ENCODE measurements around the gene MORN3. TPM values are rescaled to one million over a fixed set of nuclear protein-coding genes. Genes with fewer than 3 reads are reported as not detected.
"Not testable (repeated sequence)": the region's sequence is repeated elsewhere in the genome, so short reads cannot be mapped to it uniquely, and the experiment has no call there.

The MORN3 gene
- total RNA-seq, 1 donor: not detected

- peak within 1 kb of the TSS; percentile 94 for H3K4me3 ChIP-seq (ENCODE audit: low read depth, low read length)
- DNase-seq (ENCODE audit: low read depth): peak; percentile 82
- TF ChIP-seq, protein P1, sequence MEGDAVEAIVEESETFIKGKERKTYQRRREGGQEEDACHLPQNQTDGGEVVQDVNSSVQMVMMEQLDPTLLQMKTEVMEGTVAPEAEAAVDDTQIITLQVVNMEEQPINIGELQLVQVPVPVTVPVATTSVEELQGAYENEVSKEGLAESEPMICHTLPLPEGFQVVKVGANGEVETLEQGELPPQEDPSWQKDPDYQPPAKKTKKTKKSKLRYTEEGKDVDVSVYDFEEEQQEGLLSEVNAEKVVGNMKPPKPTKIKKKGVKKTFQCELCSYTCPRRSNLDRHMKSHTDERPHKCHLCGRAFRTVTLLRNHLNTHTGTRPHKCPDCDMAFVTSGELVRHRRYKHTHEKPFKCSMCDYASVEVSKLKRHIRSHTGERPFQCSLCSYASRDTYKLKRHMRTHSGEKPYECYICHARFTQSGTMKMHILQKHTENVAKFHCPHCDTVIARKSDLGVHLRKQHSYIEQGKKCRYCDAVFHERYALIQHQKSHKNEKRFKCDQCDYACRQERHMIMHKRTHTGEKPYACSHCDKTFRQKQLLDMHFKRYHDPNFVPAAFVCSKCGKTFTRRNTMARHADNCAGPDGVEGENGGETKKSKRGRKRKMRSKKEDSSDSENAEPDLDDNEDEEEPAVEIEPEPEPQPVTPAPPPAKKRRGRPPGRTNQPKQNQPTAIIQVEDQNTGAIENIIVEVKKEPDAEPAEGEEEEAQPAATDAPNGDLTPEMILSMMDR (IDR thresholded peaks at IDR 0.05; ENCODE audit: insufficient read depth, low read depth, low read length): no peak
Observed at GRCh38 chr12:121712461-121713256, 43.2 kb upstream of the MORN3 start, which contains the start of gene TMEM120B. TSS of gene TMEM120B (plus strand) at chr12:121712752. CDS start at chr12:121712896, 144 bp downstream.

DNA sequence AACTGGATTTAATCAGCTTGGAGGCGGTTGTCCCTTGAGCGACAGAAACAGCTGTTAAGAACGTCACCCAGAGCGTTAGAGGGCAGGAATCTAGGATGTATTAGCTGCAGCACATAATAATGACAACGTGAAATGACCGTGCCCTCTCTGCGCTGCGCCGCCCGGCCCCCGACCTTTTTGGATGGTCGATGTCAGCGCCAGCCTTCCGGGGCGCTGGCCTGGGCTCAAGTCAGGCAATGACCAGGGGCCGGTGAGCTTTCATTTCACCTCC is 42.7 kb upstream of the MORN3 start:
- DNase-seq (ENCODE audit: low read depth): peak; percentile 46
- peak overlapping the region; percentile 86 for H3K4me3 ChIP-seq (ENCODE audit: low read depth, low read length)
- TF ChIP-seq, protein P1 (IDR thresholded peaks at IDR 0.05; ENCODE audit: insufficient read depth, low read depth, low read length): no peak

- TF ChIP-seq, protein P1 (IDR thresholded peaks at IDR 0.05; ENCODE audit: insufficient read depth, low read depth, low read length): no peak
- H3K4me3 ChIP-seq (ENCODE audit: low read depth, low read length): peak overlapping the region; percentile 86
- peak; percentile 41 for DNase-seq (ENCODE audit: low read depth)
Observed at GRCh38 chr12:121711361-121712189, 42.1 kb upstream of the MORN3 start.

- peak; percentile 69 for DNase-seq (ENCODE audit: low read depth)
- TF ChIP-seq, protein P1 (IDR thresholded peaks at IDR 0.05; ENCODE audit: insufficient read depth, low read depth, low read length): no peak
- no peak overlapping the region for H3K4me3 ChIP-seq (ENCODE audit: low read depth, low read length)
Observed at GRCh38 chr12:121709478-121709961, 40.1 kb upstream of the MORN3 start.

DNA sequence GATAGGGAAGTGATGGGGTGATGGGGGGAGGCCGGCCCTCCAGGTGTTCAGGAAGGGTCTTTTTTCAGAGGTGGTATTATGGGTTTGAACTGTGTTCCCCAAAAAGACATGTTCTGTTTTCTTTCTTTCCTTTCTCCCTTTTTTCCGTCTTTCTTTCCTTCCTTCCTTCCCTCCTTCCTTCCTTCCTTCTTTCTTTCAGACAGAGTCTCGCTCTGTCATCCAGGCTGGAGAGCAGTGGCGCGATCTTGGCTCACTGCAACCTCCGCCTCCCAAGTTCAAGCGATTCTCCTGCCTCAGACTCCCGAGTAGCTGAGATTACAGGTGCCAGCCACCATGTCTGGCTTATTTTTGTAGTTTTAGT is 39.6 kb upstream of the MORN3 start:
- DNase-seq (ENCODE audit: low read depth); H3K4me3 ChIP-seq (ENCODE audit: low read depth, low read length): not testable (repeated sequence)

GRCh38 chr12:121708313-121709063 is 39.0 kb upstream of the MORN3 start:
- TF ChIP-seq, protein P1 (IDR thresholded peaks at IDR 0.05; ENCODE audit: insufficient read depth, low read depth, low read length): no peak
- no peak overlapping the region for H3K4me3 ChIP-seq (ENCODE audit: low read depth, low read length)
- no peak for DNase-seq (ENCODE audit: low read depth)

GRCh38 chr12:121705514-121705913 is 36.1 kb upstream of the MORN3 start:
- TF ChIP-seq, protein P1 (IDR thresholded peaks at IDR 0.05; ENCODE audit: insufficient read depth, low read depth, low read length): no peak
- no peak overlapping the region for H3K4me3 ChIP-seq (ENCODE audit: low read depth, low read length)
- no peak for DNase-seq (ENCODE audit: low read depth)

Measured in fibroblast of villous mesenchyme (primary cell).